Measurements from ENCODE around the gene RAD23B. TPM values are rescaled to one million over a fixed set of nuclear protein-coding genes. Genes with fewer than 3 reads are reported as not detected.

RAD23B gene
- polyA plus RNA-seq, 1 experiment = 229 TPM

DNA sequence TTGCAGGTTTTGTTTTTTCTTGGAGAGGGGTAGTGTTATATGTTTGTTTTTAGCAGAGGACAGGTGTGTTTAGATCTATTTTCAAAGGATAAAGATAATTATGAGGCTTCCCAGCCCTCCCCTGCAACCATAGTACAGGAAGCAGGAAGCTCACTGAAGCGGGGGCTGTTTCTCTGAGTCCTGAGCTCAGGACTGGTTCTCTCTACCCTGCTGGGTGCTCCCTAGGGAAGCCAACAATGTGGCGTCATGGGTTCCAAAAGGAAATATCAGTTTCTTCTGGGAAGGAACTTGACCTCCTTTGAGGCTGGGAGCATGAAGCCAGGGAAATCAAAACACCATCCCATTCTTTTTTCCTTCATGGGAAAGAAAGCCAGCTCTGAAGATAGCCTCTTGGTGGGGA is 62.2 kb downstream of the RAD23B start:
- ChIA-PET POLR2A (no interaction called here), CTCF (interaction anchor here (1.4 to 1.7 kb wide), 2 partner anchors 80 to 120 kb away, joined by 3 read pairs; no protein-coding TSS in a partner anchor)
- H3K27me3 ChIP-seq (ENCODE audit: control insufficient read depth, insufficient read depth, low read length) = no peaks in the 10 kb centered on the region
- TF ChIP-seq, protein P1, sequence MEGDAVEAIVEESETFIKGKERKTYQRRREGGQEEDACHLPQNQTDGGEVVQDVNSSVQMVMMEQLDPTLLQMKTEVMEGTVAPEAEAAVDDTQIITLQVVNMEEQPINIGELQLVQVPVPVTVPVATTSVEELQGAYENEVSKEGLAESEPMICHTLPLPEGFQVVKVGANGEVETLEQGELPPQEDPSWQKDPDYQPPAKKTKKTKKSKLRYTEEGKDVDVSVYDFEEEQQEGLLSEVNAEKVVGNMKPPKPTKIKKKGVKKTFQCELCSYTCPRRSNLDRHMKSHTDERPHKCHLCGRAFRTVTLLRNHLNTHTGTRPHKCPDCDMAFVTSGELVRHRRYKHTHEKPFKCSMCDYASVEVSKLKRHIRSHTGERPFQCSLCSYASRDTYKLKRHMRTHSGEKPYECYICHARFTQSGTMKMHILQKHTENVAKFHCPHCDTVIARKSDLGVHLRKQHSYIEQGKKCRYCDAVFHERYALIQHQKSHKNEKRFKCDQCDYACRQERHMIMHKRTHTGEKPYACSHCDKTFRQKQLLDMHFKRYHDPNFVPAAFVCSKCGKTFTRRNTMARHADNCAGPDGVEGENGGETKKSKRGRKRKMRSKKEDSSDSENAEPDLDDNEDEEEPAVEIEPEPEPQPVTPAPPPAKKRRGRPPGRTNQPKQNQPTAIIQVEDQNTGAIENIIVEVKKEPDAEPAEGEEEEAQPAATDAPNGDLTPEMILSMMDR (IDR thresholded peaks at IDR 0.05; ENCODE audit: insufficient read depth, low read depth, low read length) = no peak
- H3K36me3 ChIP-seq (ENCODE audit: control insufficient read depth, insufficient read depth, low read length) = no peaks in the 10 kb centered on the region
- H3K4me3 ChIP-seq (ENCODE audit: low read depth, low read length) = no peak overlapping the region
- no peak for DNase-seq (ENCODE audit: low read depth)

DNA sequence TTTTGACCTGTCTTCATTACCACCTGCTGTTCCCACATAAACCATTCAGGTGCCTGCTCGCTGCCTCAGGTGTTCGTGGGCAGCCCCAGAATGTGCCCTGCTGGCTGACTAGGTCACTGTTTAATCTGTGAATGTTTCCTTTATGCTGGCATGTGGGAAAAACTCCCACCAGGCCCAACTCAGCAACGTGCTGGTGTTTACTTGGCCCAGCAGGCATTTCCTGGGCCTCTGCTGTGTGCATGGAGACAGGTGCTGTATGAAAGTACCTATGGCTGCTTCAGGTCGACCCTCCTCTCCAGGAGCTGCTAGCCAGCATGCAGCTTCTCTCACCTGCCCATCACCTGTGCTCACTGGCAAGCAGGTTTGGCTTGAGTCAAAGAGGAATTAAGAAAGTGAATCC is 65.8 kb downstream of the RAD23B start:
- no peak for DNase-seq (ENCODE audit: low read depth)
- Histone ChIP-seq H3K4me3 (ENCODE audit: low read depth, low read length) (no peak overlapping the region), H3K36me3 (ENCODE audit: control insufficient read depth, insufficient read depth, low read length) (no peaks in the 10 kb centered on the region), H3K27me3 (ENCODE audit: control insufficient read depth, insufficient read depth, low read length) (no peaks in the 10 kb centered on the region)
- POLR2A ChIA-PET = interaction anchor here (0.9 kb wide), 1 partner anchor 927 kb away, joined by 3 read pairs; no protein-coding TSS in a partner anchor
- CTCF ChIA-PET = interaction anchor here (4.4 kb wide), 1 partner anchor 8 kb away, joined by 22 read pairs; no protein-coding TSS in a partner anchor
- TF ChIP-seq, protein P1 (IDR thresholded peaks at IDR 0.05; ENCODE audit: insufficient read depth, low read depth, low read length) = no peak

DNA sequence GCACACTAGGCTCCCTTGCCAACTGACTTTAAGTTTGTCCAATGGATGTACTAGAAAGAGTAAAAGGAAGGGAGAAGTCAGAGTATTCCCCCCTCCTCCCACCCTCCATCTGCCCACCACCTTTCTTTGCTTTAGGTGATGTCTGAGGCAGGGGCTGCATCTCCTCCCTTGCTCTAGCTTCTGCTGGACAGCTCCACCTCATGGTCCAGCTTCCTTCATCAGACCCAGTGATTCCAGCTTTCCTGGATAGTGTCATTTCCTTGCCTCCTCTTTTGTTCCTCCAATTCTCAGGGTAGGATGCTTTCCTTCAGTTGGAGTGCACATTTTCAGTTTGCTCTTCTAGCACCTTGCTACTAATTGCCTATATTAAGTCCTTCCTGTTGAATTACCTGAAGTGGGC is 67.4 kb downstream of the RAD23B start:
- CTCF ChIA-PET = interaction anchor here (4.4 kb wide), 1 partner anchor 9 kb away, joined by 22 read pairs; no protein-coding TSS in a partner anchor
- H3K27me3 ChIP-seq (ENCODE audit: control insufficient read depth, insufficient read depth, low read length) = no peaks in the 10 kb centered on the region
- H3K36me3 ChIP-seq (ENCODE audit: control insufficient read depth, insufficient read depth, low read length) = no peaks in the 10 kb centered on the region
- TF ChIP-seq, protein P1 (IDR thresholded peaks at IDR 0.05; ENCODE audit: insufficient read depth, low read depth, low read length) = no peak
- no peak overlapping the region for H3K4me3 ChIP-seq (ENCODE audit: low read depth, low read length)
- POLR2A ChIA-PET = no interaction called here
- no peak for DNase-seq (ENCODE audit: low read depth)

DNA sequence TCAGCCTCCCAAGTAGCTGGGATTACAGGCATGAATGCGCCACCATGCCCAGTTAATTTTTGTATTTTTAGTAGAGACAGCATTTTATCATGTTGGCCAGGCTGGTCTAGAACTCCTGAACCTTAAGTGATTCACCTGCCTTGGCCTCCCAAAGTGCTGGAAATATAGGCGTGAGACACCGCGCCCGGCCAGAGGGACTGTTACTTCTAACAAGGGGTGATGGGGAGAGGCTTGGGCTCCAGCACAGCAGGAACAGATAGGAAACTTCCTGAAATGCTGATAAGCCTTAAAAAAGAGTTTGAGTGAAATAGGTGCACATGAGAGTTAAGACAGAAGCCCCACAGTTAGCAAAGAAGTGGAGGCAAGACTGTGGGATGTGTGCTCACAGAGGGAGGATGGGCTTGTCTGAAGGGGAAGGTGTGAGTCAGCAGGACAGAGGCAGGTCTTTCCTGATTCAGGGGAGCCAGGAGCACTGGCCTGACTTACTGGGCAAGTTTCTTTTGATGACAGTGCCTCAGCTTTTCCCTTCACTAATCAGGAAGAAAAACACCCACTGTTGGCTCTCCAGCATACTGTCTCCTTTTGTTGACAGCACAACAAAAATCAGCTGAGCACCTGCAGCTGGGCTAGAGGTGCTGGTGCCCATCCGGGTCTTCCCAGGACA is 68.4 kb downstream of the RAD23B start:
- TF ChIP-seq, protein P1 (IDR thresholded peaks at IDR 0.05; ENCODE audit: insufficient read depth, low read depth, low read length) = no peak
- no peak for DNase-seq (ENCODE audit: low read depth)
- CTCF ChIA-PET = interaction anchor here (4.4 kb wide), 1 partner anchor 10 kb away, joined by 22 read pairs; no protein-coding TSS in a partner anchor
- no peaks in the 10 kb centered on the region for H3K36me3 ChIP-seq (ENCODE audit: control insufficient read depth, insufficient read depth, low read length)
- POLR2A ChIA-PET = no interaction called here
- no peaks in the 10 kb centered on the region for H3K27me3 ChIP-seq (ENCODE audit: control insufficient read depth, insufficient read depth, low read length)
- no peak overlapping the region for H3K4me3 ChIP-seq (ENCODE audit: low read depth, low read length)

DNA sequence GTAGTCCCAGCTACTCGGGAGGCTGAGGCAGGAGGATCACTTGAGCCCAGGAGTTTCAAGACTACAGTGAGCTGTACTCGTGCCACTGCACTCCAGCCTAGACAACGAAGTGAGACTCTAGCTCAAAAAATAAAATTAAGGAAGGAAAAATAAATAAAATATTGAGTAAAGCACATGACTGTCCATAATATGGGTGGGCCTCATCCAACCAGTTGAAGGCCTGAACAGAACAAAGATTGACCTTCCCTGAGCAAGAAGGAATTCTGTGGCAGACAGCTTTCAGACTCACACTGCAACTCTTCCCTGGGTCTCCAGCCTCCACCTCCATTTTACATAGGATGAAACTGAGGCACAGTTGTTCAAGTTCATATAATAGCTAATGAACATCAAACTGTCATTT is 72.3 kb downstream of the RAD23B start:
- ChIA-PET POLR2A (no interaction called here), CTCF (interaction anchor here (1.9 kb wide), 1 partner anchor 14 kb away, joined by 9 read pairs; no protein-coding TSS in a partner anchor)
- Histone ChIP-seq H3K27me3 (ENCODE audit: control insufficient read depth, insufficient read depth, low read length) (peaks cover 1% of the 10 kb centered on the region; the same call in 1 of the 2 replicates), H3K4me3 (ENCODE audit: low read depth, low read length) (no peak overlapping the region), H3K36me3 (ENCODE audit: control insufficient read depth, insufficient read depth, low read length) (no peaks in the 10 kb centered on the region)
- no peak for DNase-seq (ENCODE audit: low read depth)
- TF ChIP-seq, protein P1 (IDR thresholded peaks at IDR 0.05; ENCODE audit: insufficient read depth, low read depth, low read length) = no peak
